GDM1 (cell line): Measurements from ENCODE around the gene CDY2A.
"Not testable (repeated sequence)": the region's sequence is repeated elsewhere in the genome, so short reads cannot be mapped to it uniquely, and the experiment has no call there.

Source experiments
- DNase-seq: peaks from one replicate; lab custom pipeline; 2025; lab: John Stamatoyannopoulos, UW

Gene CDY2A, protein sequence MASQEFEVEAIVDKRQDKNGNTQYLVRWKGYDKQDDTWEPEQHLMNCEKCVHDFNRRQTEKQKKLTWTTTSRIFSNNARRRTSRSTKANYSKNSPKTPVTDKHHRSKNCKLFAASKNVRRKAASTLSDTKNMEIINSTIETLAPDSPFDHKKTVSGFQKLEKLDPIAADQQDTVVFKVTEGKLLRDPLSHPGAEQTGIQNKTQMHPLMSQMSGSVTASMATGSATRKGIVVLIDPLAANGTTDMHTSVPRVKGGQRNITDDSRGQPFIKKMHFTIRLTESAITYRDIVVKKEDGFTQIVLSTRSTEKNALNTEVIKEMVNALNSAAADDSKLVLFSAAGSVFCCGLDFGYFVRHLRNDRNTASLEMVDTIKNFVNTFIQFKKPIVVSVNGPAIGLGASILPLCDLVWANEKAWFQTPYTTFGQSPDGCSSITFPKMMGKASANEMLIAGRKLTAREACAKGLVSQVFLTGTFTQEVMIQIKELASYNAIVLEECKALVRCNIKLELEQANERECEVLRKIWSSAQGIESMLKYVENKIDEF

DNA sequence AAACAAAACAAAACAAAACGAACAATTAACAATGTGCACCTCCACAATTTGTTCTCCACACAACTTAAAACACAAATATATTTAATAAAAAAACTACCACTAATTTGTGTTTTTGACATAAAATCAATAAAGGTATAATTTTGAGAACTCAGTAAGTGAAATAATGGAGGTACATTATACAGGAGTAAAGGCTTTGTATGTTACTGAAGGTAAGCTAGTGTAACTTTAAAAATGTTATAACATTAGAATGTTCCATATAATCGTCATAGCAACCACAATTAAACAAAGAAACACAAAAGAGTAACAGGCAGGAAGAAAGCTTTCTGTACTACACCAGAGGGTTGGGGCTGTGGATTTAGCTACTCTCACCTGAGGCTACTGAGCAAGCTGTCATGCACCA lies at the start of gene CDY2A:
CDY2A (plus strand) TSS at position 301 of the 400 bp plus-strand sequence. CDS start 328 bp downstream, outside the sequence.
- not testable (repeated sequence) for DNase-seq

DNA sequence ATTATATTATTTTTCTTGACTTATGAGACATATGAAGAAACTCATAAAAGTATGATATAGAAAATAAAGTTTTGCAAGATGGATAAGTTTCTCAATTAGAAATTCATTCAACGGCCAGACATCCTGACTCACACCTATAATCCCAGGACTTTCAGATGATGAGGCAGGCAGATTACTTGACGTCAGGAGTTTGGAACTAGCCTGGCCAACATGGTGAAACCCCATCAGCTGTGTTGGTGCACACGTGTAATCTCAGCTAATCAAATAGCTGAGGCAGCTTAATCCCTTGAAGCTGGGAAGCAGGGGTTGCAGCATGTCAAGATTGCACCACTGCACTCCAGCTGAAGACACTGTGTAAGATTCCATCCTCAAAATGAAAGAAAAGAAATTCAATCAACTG lies 28.0 kb upstream of the CDY2A start:
- not testable (repeated sequence) for DNase-seq

DNA sequence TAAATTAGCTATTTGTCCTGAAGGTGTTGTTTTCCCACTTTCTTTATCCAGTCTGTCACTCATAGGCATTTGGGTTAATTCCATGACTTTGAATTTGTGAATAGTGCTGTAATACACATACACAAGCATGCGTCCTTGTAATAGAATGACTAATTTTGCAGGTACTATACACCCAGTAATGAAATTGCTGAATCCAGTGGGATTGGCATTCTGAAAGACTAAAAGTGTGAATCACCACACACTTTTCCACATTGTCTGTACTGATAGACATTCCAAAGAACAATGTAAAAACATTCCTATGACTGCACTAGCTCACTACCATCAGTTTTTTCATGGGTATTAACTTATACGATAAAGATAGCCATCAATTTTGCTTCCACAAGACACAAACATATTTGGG lies 27.3 kb upstream of the CDY2A start:
- not testable (repeated sequence) for DNase-seq

GRCh38 chrY:18023897-18024296 lies 1.7 kb upstream of the CDY2A start:
- DNase-seq = not testable (repeated sequence)

- DNase-seq = not testable (repeated sequence)
Measured at GRCh38 chrY:18028845-18029244, 3.3 kb downstream of the CDY2A start.

- DNase-seq = not testable (repeated sequence)
Measured at GRCh38 chrY:18030178-18030577, 4.6 kb downstream of the CDY2A start.

DNA sequence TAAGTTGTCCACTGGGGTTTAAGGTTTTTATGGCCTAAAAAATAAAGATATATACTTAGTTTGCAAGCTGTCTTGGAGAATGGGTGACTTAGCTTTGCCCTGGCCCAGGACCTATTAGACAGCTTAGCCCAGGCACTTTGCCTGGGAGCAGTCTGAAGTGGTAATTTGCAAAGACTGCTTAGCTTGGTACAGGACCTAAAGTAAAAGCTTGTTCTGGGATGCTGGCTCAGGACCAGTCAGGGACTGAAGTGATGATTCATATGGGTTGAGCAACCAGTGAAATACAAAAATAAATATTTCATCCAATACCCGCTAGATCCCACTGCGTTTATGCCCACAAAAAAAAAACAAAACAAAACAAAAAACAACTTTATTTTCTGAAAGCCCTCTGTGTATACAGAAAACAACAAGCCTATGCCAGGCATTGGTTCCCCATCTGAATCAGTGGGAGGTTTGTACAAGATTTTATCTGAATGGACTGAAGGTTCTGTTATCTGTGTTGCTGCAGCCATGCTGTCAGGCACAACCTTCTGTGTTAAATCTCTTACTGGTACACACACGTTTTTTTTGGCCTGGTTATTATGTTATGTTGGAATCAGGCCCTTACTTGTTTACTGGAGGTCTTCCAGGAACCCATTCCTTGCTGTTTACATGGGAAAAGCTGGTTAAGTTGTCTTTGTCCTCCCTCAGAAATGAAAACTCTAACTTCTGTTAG lies 8.7 kb downstream of the CDY2A start:
- not testable (repeated sequence) for DNase-seq

DNA sequence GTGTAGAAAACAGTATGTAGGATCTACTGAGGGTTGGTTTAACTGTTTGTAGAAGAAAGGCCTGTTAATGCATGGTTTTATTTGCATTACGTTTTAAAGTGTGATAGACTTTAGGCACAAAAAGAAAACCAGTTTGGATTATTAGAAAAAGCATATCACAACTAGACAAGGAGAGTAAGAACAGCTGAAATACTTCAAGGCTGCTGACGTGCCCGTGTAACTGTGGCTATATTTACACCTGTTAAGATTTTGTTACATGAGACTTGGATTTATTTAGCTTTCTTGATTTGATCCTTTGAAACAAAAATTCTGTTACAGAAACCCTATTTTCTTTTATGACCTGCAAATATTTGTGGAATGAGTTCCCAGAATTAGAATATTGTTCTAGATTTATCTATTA lies 9.3 kb downstream of the CDY2A start:
- DNase-seq = not testable (repeated sequence)

DNA sequence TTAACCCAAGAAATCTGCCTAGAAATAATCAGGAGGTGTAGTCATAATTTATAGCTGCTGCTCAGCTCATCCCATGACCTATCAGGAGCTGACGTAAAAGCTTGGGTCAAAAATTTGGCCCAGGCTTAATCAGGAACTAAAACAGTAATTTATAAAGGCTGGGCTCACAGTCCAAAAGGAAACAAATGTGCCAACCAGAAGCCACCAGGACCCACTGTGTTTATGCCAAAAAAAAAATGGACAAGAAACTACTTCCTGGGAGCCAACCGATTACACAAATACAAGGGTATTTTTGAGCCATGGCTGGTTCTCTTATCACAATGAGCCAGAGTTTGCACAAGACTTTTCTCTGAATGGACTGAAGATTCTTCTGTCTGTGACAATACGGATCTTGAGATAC lies 19.4 kb downstream of the CDY2A start:
- not testable (repeated sequence) for DNase-seq

DNA sequence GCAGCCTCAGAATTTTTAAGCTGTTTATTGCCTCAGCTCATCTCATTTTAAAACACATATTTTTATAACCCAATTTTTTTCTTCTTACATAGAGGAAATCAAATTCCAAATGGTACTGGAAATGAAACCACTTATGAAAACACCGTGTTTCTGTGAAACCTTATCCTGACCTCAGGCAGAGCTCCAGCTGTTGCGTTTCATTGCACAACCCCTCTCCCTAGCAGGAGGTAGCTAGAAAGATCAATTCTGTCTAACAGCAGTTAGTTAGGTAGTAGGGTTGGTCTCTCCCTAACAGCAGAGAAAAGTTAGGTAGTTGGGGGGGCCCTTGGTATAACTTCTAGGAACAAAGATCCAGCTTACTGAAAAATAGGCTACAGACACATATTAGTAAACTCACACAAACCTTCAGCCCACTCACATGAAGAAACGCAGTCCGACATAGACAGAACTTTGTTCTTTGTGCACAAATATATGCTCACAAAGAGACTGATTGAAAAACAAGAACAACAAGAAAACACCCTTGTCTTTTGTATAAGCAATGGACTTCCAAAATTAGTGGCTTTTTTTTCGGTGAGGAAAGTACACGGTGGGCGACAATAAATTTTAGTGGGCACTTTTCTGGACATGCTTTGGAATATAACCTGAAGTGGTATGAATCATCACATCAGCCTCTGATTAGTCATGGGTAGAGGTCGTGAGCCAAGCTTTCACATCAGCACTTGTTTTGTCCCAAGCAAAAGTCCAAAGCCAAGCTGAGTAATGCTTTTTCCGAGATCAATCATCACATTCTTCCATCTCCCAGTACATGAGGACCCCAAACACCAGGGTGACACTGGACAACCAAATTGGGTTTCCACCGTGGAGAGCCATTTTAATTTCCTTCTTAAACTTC lies 22.8 kb downstream of the CDY2A start:
- DNase-seq = not testable (repeated sequence)

DNA sequence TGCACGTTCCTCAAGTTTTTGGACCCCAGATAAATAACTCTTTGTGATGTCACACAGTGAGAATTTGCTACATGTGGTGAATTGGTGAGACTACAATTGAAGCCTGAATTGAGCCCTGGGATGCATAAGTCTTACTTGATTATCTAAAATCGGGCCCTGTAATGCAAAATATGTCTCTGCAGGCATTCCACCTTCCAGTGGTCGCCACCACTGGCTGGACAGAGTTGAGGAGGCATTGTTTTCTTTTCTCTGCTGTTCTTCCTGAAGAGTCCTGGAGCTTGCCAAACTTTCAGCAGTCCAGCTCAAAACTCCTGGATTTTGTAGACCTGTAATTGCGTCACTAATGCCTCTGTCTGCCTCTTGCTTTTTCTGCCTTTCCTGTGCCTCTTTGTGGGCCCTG lies 23.5 kb downstream of the CDY2A start:
- DNase-seq = not testable (repeated sequence)

DNA sequence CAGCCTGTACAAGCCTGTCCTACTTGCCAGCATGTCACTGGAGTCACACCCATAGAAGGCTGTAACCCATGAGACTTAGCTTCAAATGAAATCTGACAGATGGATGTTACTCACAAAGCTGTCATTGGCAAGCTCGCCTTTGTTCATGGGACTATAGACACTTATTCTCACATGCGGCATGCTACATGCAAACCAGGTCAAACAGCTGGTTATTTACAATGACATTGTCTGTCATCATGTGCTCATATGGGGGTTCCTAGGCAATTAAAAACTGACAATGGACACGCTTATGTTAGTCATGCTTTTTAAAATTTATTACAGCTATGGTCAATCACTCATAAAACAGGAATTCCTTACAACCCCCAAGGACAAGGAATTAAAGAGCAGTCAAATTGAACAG lies 30.9 kb downstream of the CDY2A start:
- not testable (repeated sequence) for DNase-seq

GRCh38 chrY:18073464-18073863 lies 47.9 kb downstream of the CDY2A start:
- not testable (repeated sequence) for DNase-seq
